SIG-M5 treated with dmso at 0.1 percent for 504 hours (cell line): ENCODE data around the gene ENTHD1.
"Not testable (repeated sequence)": the region's sequence is repeated elsewhere in the genome, so short reads cannot be mapped to it uniquely, and the experiment has no call there.

Experiments
- DNase-seq: peaks from one replicate; lab custom pipeline; 2025; ENCODE audit not compliant: unreplicated experiment; lab: John Stamatoyannopoulos, UW

The ENTHD1 gene

DNA sequence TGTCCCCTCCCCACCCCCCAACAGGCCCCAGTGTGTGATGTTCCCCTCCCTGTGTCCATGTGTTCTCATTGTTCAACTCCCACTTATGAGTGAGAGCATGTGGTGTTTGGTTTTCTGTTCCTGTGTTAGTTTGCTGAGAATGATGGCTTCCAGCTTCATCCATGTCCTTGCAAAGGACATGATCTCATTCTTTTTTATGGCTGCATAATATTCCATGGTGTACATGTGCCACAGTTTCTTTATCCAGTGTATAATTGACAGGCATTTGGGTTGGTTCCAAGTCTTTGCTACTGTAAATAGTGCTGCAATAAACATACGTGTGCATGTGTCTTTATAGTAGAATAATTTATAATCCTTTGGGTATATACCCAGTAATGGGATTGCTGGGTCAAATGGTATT, 159.5 kb downstream of the ENTHD1 start:
- DNase-seq = not testable (repeated sequence)

DNA sequence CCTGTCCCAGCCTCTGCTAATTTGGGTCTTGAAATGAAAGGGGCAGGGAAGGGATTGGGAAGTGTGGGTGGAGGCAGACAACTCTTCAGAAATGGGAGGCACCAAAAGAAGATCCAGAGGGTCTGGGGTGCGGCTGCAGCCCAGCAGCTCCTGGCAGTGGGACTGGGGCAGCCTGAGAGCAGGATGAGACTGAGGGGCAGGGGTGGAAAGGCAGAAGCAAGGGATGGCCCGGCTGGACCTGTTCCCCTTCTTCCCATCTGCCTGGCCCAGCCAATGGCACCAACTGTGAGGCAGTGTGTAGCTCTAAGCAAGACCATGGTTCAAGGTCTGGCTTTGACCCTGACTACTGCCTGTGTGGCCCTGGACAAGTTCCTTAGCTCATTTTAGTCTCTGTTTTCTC, 160.4 kb downstream of the ENTHD1 start:
- DNase-seq = no peak

DNA sequence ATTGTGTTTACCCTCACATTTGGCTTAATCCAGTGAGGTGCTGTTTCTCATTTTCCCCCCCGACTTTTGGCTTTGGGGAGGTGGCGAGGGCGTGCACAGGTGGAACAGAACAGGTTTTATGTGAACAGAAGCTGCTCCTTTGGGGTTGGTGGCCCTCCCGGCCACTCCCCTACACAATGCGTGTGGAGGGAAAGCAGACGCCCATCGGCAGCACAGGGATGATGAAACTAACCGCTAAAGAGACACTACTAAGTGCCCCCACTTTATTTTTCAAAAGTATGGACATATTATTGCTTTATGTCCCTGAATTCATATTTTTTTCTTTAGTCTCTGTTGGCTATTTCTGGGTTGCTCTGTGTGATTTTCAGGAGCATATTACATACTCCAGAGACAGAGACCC, 160.9 kb downstream of the ENTHD1 start:
- no peak for DNase-seq

DNA sequence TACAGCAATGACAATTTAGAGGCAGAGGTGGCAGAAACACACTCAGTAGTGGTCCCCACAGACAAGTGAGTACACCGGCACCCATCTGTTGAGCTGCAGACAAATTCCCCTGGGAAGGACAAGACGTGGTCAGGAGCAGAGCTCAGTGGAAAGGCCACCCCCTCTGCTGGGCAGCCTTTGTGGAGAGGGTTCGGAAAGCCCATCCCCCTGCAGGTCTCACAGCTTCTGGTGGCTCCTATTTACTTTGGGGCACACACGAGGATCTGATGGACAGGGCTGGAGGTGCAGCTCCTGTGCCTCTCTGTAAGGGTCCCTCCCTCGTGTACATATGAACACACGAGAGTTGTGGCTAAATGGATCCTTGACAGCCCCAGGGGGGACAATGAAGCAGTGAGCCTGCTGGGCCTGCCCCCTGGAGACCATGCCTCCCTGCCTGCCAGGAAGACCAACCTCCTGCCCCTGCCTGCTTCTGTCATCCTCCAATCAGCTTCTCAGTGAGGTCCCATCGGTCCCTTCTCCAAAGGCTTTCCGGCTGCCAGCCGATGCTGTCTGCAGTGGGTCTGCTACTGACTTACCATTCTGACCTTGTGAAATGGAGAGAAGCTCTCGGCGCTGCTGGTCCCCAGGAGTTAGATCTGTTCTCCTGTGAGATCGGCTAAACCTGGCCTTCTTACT, 161.5 kb downstream of the ENTHD1 start:
- DNase-seq = no peak

- no peak for DNase-seq
These were observed 162.1 kb downstream of the ENTHD1 start for GRCh38 chr22:39731481-39731880.

DNA sequence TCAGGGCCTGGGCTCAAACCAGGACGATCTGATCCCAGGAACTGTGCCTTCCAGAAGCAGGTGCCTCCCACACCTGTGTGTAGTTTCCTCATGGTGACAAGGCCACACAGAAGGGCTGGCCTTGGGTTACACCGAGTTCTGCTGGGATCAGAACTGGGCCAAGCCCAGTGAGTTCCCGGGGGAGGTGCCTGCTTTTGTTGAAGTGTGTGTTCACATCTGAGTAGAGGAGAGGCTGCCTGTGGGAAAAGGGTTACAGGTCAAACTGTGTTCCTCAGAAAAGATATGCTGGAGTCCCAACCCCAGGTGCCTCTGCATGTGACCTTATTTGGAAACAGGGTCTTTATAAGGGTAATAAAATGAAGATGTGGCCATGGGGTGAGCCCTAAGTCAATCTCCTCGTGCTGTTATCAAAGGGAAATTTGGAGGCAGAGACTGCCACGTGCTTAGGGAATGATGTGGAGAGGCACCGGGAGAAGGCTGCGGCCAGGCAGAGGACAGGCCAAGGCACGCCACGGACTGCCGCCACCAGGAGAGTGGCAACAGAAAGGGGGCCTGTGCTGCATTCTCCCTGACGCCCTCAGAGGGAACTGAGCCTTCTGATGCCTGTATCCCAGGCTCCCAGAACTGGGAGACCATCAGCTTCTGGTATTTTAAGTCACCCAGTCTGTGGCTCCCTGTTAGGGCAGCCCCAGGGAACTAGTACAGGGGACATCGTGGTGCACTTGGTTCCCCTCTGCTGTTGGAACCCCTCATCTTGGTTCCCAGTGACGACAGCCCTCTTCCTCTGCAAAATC, 164.2 kb downstream of the ENTHD1 start:
- DNase-seq = no peak

DNA sequence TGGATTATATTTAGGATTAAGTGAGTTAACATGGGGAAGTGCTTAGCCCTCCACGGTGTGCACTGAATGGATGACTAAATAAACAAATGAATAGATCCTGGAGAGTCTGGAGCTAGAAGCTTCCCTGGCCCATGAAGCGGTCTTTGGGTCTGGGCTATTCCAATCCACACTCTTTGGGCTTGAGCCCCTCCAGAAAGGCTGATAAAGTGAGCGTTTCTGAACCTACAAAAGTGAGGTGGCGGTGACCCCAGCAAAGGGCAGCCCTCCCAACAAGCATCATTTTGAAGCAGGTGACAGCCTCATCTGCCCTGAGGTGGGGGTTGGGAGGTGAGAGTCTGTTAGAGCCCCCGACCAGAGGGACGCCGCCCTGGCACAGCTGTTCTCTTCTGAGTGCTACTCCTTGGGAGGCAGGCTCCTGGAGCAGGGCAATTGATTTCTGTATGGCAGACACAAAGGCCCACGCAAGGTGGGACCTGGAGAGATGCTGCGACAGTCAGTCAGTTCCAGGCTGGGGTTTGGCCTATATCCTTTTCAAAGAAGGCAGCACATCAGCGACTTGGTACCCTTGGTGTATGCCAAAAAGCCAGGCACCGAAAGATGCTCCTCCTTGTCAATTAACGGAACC, 165.2 kb downstream of the ENTHD1 start:
- no peak for DNase-seq

DNA sequence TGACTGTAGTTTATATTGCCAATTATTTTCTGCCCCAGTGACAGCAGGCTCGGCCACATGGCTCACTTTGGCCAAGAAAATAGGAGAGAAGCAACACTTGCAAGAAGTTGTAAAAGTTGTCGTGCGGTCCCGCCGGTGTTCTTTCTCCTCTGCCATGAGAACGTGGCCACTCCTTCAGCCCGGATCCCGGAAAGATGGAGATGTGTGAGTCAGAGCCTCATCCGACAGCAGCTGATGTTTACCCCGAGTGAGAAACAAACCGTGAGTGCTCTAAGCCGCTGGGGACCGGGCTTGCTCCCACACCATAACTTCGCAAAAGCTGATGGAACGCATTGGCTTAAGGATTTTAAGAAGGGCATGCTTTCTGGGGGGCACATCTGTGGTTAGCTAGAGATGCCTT, 166.0 kb downstream of the ENTHD1 start:
- no peak for DNase-seq

GRCh38 chr22:39725351-39726035, 168.1 kb downstream of the ENTHD1 start:
- DNase-seq = no peak

GRCh38 chr22:39724857-39725256, 168.7 kb downstream of the ENTHD1 start:
- DNase-seq = no peak

- no peak for DNase-seq
These were observed 169.2 kb downstream of the ENTHD1 start for GRCh38 chr22:39724390-39724789.

GRCh38 chr22:39723899-39724351, 169.6 kb downstream of the ENTHD1 start:
- no peak for DNase-seq

GRCh38 chr22:39723463-39723862, 170.1 kb downstream of the ENTHD1 start:
- DNase-seq = no peak

DNA sequence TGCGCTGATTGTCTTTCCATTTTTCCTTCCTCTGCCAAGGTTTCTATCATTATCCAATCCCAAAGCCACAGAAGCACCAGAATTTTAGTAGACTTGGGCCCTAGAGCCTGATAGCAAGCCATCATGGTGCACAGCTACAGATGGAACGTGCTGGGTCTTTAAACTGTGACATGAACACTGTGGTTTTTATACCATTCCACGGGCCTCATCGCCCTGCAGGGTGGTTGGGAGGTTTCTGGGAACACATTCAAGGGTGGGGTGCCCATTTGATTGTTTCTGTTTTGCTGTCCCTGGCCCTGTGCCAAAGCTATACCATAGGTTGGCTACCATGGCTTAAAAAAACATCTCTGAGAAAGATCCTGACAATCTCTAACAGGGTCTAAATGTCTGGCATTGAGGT, 171.1 kb downstream of the ENTHD1 start:
- DNase-seq = no peak

GRCh38 chr22:39722032-39722325, 171.6 kb downstream of the ENTHD1 start:
- DNase-seq = no peak

- DNase-seq = no peak
These were observed 172.1 kb downstream of the ENTHD1 start for GRCh38 chr22:39721206-39722031.

- DNase-seq = no peak
These were observed 173.8 kb downstream of the ENTHD1 start for GRCh38 chr22:39719559-39720450.

DNA sequence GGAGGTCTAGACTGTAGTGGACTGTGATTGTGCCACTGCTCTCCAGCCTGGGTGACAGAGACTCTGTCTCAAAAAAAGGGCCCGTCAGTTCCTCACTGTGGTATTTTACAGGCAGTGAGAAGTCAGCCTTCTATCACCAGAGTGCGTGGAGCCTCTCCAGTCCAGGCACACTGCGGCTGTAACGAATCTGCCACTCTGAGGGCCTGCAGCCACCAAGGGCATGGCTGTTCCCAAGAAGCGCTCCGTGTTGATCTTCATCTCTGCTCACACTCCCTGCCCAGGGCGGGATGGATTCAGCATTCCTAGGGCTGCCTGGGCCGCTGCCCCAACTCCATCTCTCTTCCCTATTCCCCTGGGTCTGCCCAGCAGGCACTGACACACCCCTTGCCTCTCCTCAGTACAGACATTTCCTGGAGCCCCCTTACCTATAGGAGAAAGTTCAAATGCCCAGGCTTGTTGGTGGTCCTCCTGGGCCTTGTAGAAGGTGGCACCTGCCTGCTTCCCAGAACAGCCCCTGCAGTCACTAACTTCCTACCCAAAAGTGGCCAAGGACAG, 174.6 kb downstream of the ENTHD1 start:
- no peak for DNase-seq

- no peak for DNase-seq
These were observed 175.4 kb downstream of the ENTHD1 start for GRCh38 chr22:39718206-39718605.

- no peak for DNase-seq
These were observed 176.5 kb downstream of the ENTHD1 start for GRCh38 chr22:39717099-39717498.
